GM18951 (cell line): ENCODE measurements around the gene TANGO6.

Source experiments
- POLR2A ChIP-seq: IDR thresholded peaks from 4 replicates; pipeline ENCODE4 v1.6.1; 2011; ENCODE audit warnings: mild to moderate bottlenecking; ENCODE audit not compliant: insufficient read length, insufficient read depth; ENCODE audit errors: extremely low read depth
- in situ Hi-C: fragments of 300-500 bp; cut with MboI; formaldehyde crosslinking; loops from one replicate; pipeline ENCODE4 v1.12.0; 2022; ENCODE audit warnings: low sequenced_read_pairs, mixed read lengths, inconsistent platforms; ENCODE audit not compliant: unreplicated experiment

The TANGO6 gene

GRCh38 chr16:68843482-68844210, at the start of gene TANGO6:
TSS of gene TANGO6 (plus strand) at chr16:68843531. CDS start at chr16:68843618, 87 bp downstream.
- in situ Hi-C loops = loop anchor here (25.0 kb wide), 1 partner anchor 269 kb away; the partner anchor contains the start of gene HAS3
- peak; percentile 81 for TF ChIP-seq POLR2A

DNA sequence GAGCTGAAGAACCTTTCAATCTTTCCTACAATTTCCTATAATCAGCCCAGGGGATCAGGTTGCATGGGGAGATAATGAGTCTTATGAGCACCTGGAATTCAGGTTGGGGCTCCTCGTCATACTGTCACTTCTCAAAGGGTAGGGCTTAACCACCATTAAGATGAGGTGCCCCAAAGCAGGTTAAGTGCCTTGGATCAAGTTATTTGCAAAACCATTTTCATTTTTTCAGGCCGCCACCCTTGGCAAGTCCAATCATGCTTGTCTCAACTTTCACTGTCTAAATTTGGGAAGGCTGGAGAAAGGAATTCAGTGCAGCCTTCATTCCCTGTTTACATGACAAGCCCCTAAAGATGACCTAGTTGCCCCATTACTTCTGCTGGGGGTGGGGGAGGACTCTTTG, 44.9 kb upstream of the TANGO6 start:
- no peak for TF ChIP-seq POLR2A
- in situ Hi-C loops = no loop called here

DNA sequence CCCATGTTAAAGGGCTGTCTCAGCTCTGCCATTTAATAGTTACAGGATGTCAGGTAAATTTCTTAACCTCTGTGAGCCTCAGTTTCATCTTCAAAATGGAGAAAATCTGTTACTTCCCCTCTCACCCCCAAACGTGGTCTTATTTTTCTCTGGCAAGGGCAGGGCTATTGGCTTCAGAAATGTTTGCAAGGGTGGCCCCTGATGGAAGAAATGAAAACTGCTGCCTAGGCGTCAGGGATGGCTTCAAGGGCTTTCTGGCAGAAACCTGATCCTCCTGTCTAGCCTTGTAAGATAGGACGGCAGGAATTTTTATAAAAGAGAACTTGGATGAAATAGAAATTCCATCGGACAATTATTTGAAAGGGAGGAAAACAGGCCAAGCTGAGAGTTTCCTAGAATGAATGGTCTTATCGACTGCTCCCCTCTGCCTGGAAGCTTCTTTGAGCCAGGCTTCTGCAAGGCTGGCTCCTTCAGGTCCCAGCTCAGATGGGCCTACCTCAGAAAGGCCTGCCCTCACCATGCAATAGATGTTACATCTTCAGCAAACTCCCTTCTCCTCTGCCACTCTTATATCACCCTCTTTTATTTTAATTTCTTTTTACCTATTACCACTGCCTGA, 43.0 kb upstream of the TANGO6 start:
- in situ Hi-C loops = loop anchor here (25.0 kb wide), 1 partner anchor 263 kb away; the partner anchor contains the start of gene ZFP90
- TF ChIP-seq POLR2A = no peak

DNA sequence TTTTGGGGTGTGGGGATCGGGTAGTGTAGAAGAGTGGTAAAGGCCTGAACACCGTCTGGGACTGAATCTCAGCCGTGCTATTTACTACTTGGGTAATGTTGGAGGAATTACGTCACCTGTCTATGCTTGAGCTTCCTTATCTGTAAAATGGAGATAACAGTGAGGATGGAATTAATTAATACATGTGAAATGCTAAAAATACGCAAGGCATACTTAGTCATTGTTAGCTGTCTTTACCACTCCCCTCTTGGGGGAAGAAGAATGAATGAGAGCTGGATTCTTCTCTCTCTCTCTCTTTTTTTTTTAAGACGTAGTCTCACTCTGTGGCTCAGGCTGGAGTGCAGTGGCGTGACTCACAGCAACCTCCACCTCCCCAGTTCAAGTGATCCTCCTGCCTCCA, 41.1 kb upstream of the TANGO6 start:
- in situ Hi-C loops = loop anchor here (25.0 kb wide), 1 partner anchor 265 kb away; the partner anchor contains the start of gene ZFP90
- no peak for TF ChIP-seq POLR2A

DNA sequence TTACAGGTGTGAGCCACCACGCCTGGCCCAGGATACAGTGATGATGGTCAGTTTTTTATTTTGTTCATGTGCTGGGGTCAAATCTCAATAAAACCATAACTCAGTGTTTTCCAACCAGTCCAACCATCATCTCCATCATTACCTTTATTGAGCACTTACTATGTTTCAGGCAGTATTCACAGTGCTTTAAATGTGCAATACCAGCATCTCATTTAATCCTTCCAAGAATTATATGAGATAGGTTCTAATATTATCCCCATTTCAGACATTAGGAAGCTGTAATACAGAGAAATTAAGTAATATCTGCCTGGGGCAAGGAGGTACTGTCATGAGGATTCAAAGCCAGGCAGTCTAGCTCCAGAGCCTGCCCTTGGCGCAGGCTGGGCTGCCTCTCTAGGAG, 36.9 kb upstream of the TANGO6 start:
- no peak for TF ChIP-seq POLR2A
- in situ Hi-C loops = loop anchor here (25.0 kb wide), 1 partner anchor 269 kb away; the partner anchor contains the start of gene ZFP90

GRCh38 chr16:68806981-68807380, 36.4 kb upstream of the TANGO6 start:
- TF ChIP-seq POLR2A = no peak
- in situ Hi-C loops = loop anchor here (25.0 kb wide), 1 partner anchor 270 kb away; the partner anchor contains the start of gene ZFP90

DNA sequence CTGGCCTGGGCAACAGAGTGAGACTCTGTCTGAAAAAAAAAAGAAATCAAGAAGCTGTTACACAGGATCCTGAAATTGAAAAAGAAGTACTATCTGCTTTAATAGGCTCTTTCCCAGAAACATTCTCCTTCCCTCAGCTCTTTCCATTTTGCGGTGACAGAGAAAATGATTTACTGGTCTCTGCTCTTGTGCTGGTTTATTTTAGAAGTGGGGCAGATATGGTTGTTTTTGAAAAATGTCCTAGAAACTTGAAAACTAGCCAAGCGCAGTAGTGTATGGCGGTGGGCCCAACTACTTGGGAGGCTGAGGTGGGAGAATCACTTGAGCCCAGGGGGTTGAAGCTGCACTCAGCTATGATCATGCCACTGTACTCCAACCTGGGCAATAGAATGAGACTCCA, 28.8 kb upstream of the TANGO6 start:
- no peak for TF ChIP-seq POLR2A
- in situ Hi-C loops = loop anchor here (25.0 kb wide), 1 partner anchor 277 kb away; the partner anchor contains the start of gene ZFP90

DNA sequence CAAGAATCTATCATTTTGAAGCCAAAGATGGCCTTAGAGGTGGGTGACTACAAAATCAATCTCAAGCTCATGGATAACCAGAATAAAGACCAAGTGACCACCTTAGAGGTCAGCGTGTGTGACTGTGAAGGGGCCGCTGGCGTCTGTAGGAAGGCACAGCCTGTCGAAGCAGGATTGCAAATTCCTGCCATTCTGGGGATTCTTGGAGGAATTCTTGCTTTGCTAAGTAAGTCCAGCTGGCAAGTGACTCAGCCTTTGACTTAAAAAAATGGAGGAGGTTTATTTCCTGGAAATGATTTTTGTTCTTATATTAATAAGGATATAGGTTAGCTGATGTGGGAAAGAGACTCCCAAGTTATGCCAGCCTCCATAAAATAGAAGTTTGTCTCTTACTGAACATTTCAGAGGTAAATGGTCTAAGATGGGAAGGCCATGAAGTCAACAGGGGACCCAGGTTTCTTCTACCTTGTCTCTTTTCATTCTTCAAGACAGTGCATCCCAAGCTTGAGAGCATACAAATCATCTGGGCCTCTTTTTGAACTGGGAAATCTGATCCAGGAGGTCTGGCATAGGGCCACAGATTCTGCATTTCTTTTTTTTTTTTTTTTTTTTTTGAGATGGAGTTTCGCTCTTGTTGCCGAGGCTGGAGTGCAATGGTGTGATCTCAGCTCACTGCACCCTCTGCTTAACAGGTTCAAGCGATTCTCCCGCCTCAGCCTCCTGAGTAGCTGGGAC, 19.8 kb upstream of the TANGO6 start:
- no peak for TF ChIP-seq POLR2A
- in situ Hi-C loops = loop anchor here (25.0 kb wide), 1 partner anchor 286 kb away; the partner anchor contains the start of gene ZFP90

DNA sequence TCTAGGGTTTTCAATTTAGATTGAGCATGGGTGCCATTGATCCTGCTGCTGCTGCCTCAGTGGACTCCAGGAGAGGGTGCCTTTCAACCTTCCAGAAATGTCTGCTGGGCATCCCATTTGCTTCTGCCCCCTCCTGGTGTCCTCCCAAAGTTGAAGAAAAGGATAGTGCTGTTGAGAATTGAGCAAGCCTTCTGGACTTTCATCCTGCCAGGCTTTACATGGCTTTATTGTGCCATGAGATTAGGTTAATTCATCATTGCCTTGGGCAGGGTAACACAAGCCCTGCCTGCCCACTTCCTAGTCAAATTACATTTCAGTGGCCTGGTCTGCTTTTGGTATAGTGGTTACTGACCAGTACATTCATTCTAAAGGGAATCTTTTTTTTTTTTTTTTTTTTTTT, 17.9 kb upstream of the TANGO6 start:
- TF ChIP-seq POLR2A = no peak
- in situ Hi-C loops = loop anchor here (25.0 kb wide), 1 partner anchor 287 kb away; the partner anchor contains the start of gene HAS3

- no peak for TF ChIP-seq POLR2A
- in situ Hi-C loops = loop anchor here (25.0 kb wide), 1 partner anchor 286 kb away; the partner anchor contains the start of gene HAS3
These were observed 16.7 kb upstream of the TANGO6 start for GRCh38 chr16:68826652-68827051.

DNA sequence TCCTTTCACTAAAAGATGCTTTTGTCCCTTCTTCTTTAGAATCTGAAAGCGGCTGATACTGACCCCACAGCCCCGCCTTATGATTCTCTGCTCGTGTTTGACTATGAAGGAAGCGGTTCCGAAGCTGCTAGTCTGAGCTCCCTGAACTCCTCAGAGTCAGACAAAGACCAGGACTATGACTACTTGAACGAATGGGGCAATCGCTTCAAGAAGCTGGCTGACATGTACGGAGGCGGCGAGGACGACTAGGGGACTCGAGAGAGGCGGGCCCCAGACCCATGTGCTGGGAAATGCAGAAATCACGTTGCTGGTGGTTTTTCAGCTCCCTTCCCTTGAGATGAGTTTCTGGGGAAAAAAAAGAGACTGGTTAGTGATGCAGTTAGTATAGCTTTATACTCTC, 10.1 kb upstream of the TANGO6 start:
- in situ Hi-C loops = loop anchor here (25.0 kb wide), 1 partner anchor 279 kb away; the partner anchor contains the start of gene HAS3

GRCh38 chr16:68834550-68834949, 8.8 kb upstream of the TANGO6 start:
- in situ Hi-C loops = loop anchor here (25.0 kb wide), 1 partner anchor 278 kb away; the partner anchor contains the start of gene HAS3
- no peak for TF ChIP-seq POLR2A

More for the DNA sequence above, 10.1 kb upstream of the TANGO6 start:
- no peak for TF ChIP-seq POLR2A

GRCh38 chr16:68835970-68836369, 7.4 kb upstream of the TANGO6 start:
- no peak for TF ChIP-seq POLR2A
- in situ Hi-C loops = loop anchor here (25.0 kb wide), 1 partner anchor 276 kb away; the partner anchor contains the start of gene HAS3
